Superior temporal gyrus (tissue), 1 donor: Measurements from ENCODE around the gene ELF1.
"Not testable (repeated sequence)": the region's sequence is repeated elsewhere in the genome, so short reads cannot be mapped to it uniquely, and the experiment has no call there.

Experiments used
- DNase-seq: peaks from one replicate; pipeline ENCODE4 v3.0.0-alpha.2; 2016; ENCODE audit errors: extremely low spot score

ELF1 gene

DNA sequence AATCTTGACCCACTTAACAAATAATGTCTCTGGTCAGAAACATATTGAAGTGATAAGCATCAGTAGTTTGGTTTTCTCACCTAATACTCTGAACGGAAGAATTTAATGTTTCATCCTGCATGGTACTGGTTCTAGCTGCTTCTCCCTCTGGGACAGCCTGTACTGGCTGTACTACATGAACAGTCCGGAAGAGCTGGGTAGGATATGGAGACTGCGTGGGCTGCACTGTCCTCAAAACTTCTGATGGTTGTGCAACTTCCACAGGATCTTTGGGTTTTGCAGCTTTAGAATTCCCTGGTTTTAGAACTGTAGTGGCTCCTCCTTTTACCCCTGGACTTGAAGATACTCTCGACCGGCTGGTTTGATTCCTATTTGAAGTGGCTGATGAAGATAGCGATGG is 78.3 kb downstream of the ELF1 start:
- DNase-seq: no peak

DNA sequence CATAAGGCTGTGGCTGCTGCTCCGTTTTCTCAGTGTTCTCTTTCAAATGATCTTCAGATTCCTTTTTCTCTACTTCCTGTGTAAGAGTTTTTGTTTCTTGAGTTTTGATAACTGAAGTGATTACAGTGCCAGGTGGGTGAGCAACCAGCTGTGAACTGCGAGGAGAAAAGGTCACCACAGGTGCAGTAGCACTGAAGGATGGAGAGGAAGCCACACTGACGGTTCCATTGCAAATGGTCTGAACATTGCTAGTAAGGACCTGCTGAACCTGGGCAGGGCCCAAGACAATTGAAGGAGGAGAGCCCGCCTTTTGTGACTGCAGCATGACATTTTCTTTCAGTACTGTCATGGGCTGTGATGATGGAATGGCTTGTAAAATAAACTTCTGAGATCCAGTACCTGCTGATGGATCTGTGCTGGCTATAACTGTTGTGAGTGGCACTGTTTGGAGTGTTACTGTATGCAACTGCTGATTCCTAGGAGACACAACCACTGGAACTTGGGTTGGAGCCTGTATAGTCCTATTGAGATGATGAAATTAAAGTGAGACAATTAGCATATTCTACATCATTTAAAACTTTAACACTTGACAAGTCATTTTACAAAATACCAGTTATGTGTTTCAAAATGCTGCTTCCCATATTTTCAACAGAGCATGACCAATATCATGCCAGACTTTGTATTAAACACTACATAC is 85.5 kb downstream of the ELF1 start:
- no peak for DNase-seq

DNA sequence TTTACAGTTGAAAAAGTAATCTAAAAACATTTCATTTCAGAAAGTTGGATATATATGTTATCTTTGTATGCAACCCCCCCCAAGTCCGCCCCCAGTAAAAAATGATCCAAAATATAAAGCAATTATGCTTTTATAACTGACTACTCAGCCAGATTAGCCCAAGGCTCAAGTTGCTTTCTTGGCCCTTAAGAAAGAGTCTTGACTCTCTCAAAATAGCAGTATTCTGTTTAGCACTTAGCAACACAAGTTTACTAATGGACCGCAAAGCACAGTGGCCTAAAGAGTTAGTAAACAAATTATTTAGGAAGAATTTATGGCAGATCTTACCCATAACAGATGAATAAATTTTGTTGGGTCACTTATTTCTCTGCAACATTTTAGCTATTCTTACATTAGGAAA is 86.9 kb downstream of the ELF1 start:
- DNase-seq: no peak

GRCh38 chr13:40931719-40932118 is 87.4 kb downstream of the ELF1 start:
- DNase-seq: no peak

GRCh38 chr13:40929883-40930282 is 89.2 kb downstream of the ELF1 start:
- not testable (repeated sequence) for DNase-seq

DNA sequence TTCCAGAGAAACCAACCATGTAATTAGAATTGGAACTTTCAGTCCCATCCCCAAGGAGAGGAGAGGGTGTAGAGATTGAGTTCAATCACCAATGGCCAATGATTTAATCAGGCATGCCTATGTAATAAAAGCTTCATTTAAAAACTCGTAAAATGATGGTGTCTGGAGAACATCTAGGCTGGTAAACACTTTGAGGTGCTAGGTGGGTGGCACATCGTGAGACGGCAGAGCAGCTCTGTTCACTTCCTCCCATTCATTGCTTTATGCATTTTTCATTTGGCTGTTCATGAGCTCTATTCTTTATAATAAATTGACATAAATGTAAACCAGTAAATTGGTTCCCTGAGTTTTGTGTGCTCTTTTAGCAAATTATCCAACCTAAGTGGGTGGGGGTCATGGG is 90.1 kb downstream of the ELF1 start:
- DNase-seq: no peak

DNA sequence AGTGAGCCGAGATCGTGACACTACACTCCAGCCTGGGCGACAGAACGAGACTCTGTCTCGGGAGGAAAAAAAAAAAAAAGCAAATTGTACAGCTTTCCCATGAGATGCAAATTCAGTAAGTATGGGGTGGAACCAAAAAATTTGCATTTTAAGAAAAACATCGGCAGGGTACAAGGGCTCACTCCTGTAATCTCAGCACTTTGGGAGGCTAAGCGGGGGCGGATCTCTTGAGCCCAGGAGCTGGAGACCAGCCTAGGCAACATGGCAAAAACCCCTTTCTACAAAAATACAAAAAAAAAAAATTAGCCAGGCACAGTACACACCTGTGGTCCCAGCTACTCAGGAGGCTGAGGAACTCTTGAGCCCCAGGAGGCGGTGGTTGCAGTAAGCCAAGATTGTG is 91.2 kb downstream of the ELF1 start:
- no peak for DNase-seq

- DNase-seq: no peak
These were observed 95.2 kb downstream of the ELF1 start for GRCh38 chr13:40923867-40924266.

GRCh38 chr13:40922437-40923040 is 96.6 kb downstream of the ELF1 start:
- DNase-seq: no peak

DNA sequence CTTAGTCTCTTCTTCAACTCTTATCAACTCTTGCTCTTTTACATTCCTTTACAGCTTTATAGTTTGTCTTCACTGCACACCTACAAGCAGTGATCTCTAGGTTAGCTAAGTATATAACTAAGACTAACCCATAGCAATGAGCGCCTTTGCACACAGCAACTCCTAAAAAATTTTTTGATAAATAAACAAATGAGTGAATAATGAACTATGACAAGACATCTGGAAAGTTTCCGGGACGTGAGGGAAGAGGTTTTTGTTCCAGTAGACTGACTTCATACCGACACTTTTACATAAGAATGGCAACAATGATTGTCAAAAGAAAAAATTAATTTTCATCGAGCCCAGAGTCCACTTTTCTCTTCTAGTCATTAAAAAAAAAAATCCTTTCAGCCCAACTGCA is 98.3 kb downstream of the ELF1 start:
- DNase-seq: no peak

DNA sequence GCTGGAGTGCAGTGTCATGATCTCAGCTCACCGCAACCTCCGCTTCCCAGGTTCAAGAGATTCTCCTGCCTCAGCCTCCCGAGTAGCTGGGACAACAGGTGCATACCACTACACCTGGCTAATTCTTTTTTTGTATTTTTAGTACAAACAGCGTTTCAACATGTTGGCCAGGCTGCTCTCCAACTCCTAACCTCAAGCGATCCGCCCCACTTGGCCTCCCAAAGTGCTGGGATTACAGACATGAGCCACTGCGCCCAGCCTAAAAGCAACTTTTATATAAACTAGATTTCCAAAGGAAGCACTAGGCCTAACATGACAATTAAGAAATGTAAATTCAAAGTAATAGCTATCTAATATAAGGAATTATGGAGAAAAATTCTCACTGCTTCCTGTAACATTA is 99.2 kb downstream of the ELF1 start:
- DNase-seq: not testable (repeated sequence)

- no peak for DNase-seq
These were observed 102.7 kb downstream of the ELF1 start for GRCh38 chr13:40916207-40916998.

DNA sequence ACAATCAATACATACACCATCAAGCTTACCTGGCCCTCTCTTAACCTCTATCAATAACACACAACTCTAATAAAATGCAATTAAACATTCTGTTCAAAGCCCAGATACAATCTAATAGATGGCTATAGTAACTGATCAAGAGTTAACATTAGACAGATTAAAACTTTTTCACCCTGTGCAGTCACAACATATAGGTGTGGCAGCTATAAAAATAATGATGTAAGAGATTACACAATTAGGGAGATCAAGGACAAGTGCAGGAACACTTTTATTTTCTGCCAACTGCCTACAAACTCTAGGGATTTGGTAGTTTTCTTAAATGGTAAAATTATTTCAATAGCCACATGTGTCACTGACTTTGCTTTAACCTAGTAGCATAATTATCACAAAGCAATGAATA is 104.3 kb downstream of the ELF1 start:
- not testable (repeated sequence) for DNase-seq

- no peak for DNase-seq
These were observed 107.8 kb downstream of the ELF1 start for GRCh38 chr13:40911341-40911740.

DNA sequence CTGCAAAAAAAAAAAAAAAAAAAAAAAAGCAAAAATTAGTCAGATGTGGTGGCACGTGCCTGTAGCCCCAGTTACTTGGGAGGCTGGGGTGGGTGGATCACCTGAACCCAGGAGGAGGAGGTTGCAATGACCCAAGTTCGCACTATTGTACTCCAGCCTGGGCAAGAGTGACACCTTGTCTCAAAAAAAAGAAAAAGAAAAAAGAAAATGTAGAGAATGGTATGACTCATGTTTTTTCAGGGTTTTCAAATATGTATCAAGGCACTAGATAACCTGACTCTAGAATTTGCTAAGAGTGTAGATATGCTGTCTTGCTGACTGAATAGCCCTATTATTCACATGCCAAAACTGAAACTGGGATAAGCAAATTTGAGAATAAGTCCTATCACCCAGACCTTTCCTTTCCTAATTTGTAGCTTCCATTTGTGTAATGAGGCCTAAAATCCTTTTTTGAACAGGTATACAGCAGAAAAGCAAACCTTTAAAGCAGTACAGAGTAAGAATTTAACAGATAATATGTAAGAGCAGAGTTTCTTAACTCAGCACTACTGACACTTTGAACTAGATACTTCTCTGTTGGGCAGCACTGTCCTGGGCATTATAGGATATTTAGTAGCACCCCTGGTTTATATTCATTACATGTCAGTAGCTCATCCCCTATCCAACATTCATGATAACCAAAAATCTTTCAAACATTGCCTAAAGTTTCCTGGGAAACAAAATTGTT is 108.6 kb downstream of the ELF1 start:
- DNase-seq: no peak

DNA sequence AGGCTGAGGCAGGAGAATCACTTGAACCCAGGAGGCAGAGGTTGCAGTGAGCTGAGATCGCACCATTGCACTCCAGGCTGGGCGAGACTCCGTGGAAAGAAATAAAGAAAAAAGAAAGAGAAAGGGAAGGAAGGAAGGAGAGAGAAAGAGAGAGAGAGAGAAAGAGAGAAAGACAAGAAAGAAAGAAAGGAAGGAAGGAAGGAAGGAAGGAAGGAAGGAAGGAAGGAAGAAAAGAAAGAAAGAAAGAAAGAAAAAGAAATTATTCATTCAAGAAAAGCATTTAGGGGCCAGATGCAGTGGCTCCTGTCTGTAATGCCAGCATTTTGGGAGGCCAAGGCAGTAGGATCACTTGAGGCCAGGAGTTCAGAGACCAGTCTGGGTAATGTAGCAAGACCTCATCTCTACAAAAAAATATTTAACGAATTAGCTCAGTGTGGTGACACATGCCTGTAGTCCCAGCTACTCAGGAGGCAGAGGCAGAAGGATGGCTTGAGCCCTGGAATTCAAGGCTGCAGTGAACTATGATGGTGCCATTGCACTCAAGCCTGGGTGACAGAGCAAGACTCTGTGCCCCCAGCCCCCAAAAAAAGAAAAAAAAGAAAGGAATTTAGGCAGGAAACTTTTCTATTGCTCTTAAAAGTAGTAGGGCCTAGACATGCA is 109.4 kb downstream of the ELF1 start:
- DNase-seq: not testable (repeated sequence)

DNA sequence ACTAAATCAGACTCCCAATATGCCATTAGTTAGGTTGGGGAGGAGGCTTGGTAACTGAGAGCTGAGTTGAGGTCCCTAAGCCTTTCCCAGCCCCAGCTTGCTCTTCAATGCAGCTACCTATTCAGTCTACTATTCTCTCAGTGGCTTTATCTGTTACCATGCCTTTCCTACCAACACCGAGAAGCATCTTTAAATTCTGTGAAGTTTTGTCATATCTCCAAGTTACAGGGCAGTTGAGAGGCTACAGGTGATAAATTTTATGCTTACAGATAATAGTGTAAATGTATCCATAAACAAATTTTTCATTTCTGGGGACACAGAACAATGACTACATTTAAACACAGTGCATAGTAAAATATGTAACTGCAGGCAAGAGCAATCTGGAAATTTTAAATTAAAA is 110.6 kb downstream of the ELF1 start:
- no peak for DNase-seq

- not testable (repeated sequence) for DNase-seq
These were observed 118.1 kb downstream of the ELF1 start for GRCh38 chr13:40901032-40901431.

DNA sequence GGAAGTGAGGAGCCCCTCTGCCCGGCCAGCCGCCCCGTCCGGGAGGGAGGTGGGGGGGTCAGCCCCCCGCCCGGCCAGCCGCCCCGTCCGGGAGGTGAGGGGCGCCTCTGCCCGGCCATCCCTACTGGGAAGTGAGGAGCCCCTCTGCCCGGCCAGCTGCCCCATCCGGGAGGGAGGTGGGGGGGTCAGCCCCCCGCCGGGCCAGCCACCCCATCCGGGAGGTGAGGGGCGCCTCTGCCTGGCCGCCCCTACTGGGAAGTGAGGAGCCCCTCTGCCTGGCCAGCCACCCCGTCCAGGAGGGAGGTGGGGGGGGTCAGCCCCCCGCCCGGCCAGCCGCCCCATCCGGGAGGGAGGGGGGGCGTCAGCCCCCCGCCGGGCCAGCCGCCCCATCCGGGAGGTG is 118.5 kb downstream of the ELF1 start:
- not testable (repeated sequence) for DNase-seq

DNA sequence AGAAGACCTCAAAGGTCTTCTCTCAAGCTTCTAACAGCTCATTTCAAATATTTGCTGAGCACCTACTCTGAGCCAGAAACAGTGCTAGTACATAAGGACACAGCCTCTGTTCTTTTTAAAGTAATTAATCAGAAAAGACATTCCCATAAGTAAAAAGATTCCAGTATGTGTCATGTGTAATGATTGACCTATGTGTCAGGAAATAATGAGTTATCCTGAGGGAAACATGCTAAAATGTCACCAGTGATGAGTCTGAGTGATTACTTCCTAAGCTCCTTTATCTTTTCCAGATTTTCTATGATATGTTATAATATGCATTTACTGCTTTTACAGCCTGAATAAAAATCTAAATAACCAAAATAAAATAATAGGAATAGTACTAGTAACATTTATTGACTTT is 122.1 kb downstream of the ELF1 start:
- no peak for DNase-seq
